ENCODE measurements around the gene CRLF1. TPM values are rescaled to one million over a fixed set of nuclear protein-coding genes. Genes with fewer than 3 reads are reported as not detected.

CRLF1 gene
- total and polyA plus RNA-seq, 12 donors, result 0.44 to 111 (median 21.3) TPM

DNA sequence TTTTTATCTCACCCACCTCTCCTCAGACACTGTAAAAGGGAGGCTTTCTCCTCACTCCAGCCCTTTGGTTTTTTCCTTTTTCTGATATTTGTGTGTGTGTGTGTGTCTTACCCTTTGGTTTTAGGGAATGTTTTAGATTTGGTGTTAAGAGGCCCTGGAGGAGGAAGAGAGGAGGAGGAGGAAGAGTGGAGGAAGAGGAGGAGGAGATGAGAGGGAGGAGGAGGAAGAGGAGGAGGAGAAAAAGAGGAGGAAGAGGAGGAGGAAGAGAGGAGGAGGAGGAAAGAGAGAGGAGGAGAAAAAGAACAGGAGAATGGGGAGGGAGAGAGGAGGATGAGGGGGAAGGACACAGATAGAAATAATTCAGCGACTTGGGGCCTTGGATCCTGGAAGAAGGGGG lies 40.8 kb upstream of the CRLF1 start:
- DNase-seq, result no peak
- WGBS, 4 donors, result 73 to 95% (median 88%) methylated on average over 1 of the region's 1 CpG
- Histone ChIP-seq H3K4me1 (replicated peaks in 1 of 2) (peaks cover 7 to 30% of the 10 kb centered on the region in 2 donors), H3K9me3 (replicated peaks in 1 of 3) (no peaks in the 10 kb centered on the region), H3K4me3 (no peak overlapping the region), H3K36me3 (replicated peaks in 1 of 2) (no peaks in the 10 kb centered on the region), H3K27ac (peak overlapping the region in 1 of 5 donors; percentile 10), H3K27me3 (no peaks in the 10 kb centered on the region)
- no peak for TF ChIP-seq POLR2A (IDR thresholded peaks at IDR 0.05)
- TF ChIP-seq, protein P1, sequence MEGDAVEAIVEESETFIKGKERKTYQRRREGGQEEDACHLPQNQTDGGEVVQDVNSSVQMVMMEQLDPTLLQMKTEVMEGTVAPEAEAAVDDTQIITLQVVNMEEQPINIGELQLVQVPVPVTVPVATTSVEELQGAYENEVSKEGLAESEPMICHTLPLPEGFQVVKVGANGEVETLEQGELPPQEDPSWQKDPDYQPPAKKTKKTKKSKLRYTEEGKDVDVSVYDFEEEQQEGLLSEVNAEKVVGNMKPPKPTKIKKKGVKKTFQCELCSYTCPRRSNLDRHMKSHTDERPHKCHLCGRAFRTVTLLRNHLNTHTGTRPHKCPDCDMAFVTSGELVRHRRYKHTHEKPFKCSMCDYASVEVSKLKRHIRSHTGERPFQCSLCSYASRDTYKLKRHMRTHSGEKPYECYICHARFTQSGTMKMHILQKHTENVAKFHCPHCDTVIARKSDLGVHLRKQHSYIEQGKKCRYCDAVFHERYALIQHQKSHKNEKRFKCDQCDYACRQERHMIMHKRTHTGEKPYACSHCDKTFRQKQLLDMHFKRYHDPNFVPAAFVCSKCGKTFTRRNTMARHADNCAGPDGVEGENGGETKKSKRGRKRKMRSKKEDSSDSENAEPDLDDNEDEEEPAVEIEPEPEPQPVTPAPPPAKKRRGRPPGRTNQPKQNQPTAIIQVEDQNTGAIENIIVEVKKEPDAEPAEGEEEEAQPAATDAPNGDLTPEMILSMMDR (IDR thresholded peaks at IDR 0.05), result no peak
- intact Hi-C loops (cut with DNase I), result no loop called here

DNA sequence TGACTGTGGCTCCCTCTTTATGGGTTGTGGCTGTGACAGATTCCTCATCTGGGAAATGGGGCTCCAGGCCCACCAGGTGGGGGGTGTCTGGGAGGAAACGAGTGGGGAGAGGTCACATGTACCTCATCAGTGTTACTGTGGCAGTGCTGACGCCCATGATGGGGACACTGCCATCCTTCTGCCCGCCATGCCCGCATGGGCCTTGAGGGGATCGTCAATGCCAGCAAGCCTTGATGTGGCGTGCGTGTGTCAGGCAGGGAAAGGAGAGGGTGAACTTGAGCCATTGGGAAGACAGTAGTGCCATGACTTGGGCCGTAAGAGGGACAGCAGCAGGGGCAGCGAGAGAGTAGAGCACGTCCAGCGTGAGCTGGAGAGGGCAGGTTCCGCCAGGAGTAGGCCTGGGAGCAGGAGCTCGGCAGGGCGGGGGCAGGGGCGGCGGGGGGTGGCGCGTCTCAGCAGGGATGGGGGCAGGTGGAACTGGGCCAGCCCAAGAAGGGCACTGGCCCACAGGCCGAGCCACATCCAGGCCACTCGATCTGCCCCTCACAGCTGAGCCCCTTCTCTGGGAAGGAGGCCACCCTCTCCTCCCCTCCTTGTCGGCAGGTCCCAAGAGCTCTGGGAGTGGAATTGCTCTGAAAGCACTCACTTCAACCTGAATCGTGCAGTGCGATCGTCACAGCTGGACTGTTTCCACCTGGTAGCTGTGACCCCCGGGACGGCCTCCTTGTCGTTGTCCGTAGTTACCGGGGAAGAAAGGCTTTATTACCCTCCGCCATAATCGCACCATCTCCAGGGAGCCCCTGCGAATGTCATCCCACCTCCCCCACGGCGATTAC lies 40.2 kb upstream of the CRLF1 start:
- peaks cover 7 to 30% of the 10 kb centered on the region in 2 donors for H3K4me1 ChIP-seq (replicated peaks in 1 of 2)
- DNase-seq, result no peak
- H3K27ac ChIP-seq, result no peak overlapping the region
- TF ChIP-seq, protein P1 (IDR thresholded peaks at IDR 0.05), result no peak
- TF ChIP-seq POLR2A (IDR thresholded peaks at IDR 0.05), result no peak
- intact Hi-C loops (cut with DNase I), result no loop called here
- H3K9me3 ChIP-seq (replicated peaks in 1 of 3), result no peaks in the 10 kb centered on the region
- H3K36me3 ChIP-seq (replicated peaks in 1 of 2), result no peaks in the 10 kb centered on the region
- no peak overlapping the region for H3K4me3 ChIP-seq
- 83 to 93% (median 92%) methylated on average over 26 to 34 of the region's 34 CpGs for whole genome bisulfite sequencing, 4 donors
- H3K27me3 ChIP-seq, result no peaks in the 10 kb centered on the region

DNA sequence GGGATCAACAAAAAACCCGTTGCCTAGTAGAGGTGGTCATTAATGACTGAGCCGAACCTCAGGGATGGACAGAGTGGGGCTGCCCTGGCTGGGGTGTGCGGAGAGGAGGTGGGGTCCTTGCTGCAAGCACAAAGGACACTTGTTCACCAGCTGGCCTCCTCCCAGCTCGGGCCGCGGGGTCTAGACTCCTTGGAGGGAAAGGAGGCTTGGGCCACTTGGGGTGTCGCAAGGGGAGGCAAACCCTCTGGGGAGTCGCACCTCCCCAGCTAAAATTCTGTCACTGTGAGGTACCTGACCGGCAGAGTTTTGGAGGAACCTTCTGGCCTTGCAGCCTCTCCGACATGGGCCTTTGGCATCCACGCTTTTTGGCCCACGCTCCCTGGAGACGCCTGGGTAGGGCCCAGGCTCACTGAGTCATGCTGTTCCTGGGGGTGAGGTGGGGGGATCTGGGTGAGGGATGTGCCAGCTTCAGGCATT lies 38.5 kb upstream of the CRLF1 start:
- DNase-seq, result peak in 6 of 7 donors; percentile 66 to 75 (median 71)
- Histone ChIP-seq H3K9me3 (replicated peaks in 1 of 3) (no peaks in the 10 kb centered on the region), H3K4me1 (replicated peaks in 1 of 2) (peaks cover 7 to 24% of the 10 kb centered on the region in 2 donors), H3K36me3 (replicated peaks in 1 of 2) (no peaks in the 10 kb centered on the region), H3K27ac (peak overlapping the region in 2 of 5 donors; percentile 30 to 31), H3K4me3 (no peak overlapping the region), H3K27me3 (no peaks in the 10 kb centered on the region)
- WGBS, 4 donors, result 60 to 66% (median 64%) methylated on average over 8 to 13 of the region's 13 CpGs
- intact Hi-C loops (cut with DNase I), result no loop called here
- TF ChIP-seq POLR2A (IDR thresholded peaks at IDR 0.05), result no peak
- TF ChIP-seq, protein P1 (IDR thresholded peaks at IDR 0.05), result no peak

DNA sequence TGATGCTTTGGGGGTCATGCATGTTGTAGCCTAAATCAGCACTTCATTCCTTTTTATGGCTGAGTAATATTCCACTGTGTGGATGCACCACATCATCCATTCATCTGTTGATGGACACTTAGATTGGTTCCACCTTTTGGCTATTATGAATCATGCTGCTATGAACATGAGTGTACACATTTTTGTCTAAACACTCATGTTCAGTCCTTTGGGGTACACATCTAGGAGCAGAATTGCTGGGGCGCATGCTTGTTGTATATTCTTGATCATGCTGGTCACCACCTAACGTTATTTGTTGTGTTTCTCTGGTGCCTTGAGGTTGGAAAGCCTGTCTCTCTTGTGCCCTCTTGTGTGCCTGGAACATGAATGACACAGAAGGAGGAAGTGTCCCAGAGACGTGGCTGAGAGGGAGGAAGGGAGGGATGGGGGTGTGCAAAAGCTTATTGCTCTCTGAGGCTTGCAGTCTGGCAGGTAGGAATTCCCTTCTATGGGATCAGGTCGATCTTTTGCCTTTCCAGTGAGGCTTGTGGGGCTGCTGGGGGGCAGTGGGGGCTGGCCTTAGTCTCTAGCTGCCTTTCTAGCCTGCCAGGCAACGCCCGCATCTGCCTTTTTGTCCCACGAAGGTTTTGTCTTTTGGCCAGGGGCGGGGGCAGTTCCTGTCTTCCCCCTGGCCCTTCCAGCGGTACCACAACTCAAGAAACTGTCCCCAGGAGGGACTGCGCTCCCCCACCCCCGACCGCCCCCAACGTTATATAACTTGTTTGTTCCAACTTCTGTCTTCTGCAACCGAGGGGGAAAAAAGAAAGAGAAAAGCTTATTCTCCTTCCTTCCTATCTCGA lies 37.8 kb upstream of the CRLF1 start:
- 64 to 75% (median 67%) methylated on average over 12 to 15 of the region's 15 CpGs for WGBS, 4 donors
- Histone ChIP-seq H3K27ac (peak overlapping the region in 2 of 5 donors; percentile 30 to 31), H3K36me3 (replicated peaks in 1 of 2) (no peaks in the 10 kb centered on the region), H3K4me1 (replicated peaks in 1 of 2) (peaks cover 7 to 23% of the 10 kb centered on the region in 2 donors), H3K9me3 (replicated peaks in 1 of 3) (no peaks in the 10 kb centered on the region), H3K27me3 (no peaks in the 10 kb centered on the region), H3K4me3 (peak overlapping the region in 1 of 4 donors; percentile 9)
- peak in 1 of 7 donors; percentile 31 for DNase-seq
- TF ChIP-seq POLR2A (IDR thresholded peaks at IDR 0.05), result no peak
- TF ChIP-seq, protein P1 (IDR thresholded peaks at IDR 0.05), result no peak
- intact Hi-C loops (cut with DNase I), result no loop called here

Data from adrenal gland (tissue), 12 donors.